Smooth muscle cell (in vitro differentiated cells): ENCODE results near the gene CERKL. TPM values are rescaled to one million over a fixed set of nuclear protein-coding genes. Genes with fewer than 3 reads are reported as not detected.

Experiments used
- DNase-seq: peaks from one replicate; lab custom pipeline; 2025; ENCODE audit not compliant: unreplicated experiment; lab: John Stamatoyannopoulos, UW
- H2AFZ ChIP-seq: fragments of 200-600 bp; sonication (generic); 2 replicates; pipeline ENCODE4 v1.6.0; 2016; ENCODE audit warnings: antibody characterized with exemption, low read depth, mild to moderate bottlenecking
- H3F3A ChIP-seq: fragments of 200-600 bp; sonication (generic); 2 replicates; pipeline ENCODE4 v1.6.0; 2017; ENCODE audit warnings: antibody characterized with exemption, low read depth
- H3K27ac ChIP-seq: fragments of 200-600 bp; sonication (generic); 2 replicates; pipeline ENCODE4 v1.5.1; 2016; ENCODE audit warnings: low read depth, mild to moderate bottlenecking
- H3K27me3 ChIP-seq: fragments of 200-600 bp; sonication (generic); 2 replicates; pipeline ENCODE4 v1.6.1; 2016; ENCODE audit warnings: low read depth, mild to moderate bottlenecking
- H3K36me3 ChIP-seq: fragments of 200-600 bp; sonication (generic); 2 replicates; pipeline ENCODE4 v1.5.1; 2016; ENCODE audit warnings: low read depth
- H3K4me1 ChIP-seq: fragments of 200-600 bp; sonication (generic); 2 replicates; pipeline ENCODE4 v1.5.1; 2016; ENCODE audit warnings: low read depth
- H3K4me2 ChIP-seq: fragments of 200-600 bp; sonication (generic); 2 replicates; pipeline ENCODE4 v1.6.0; 2016; ENCODE audit warnings: mild to moderate bottlenecking
- H3K4me3 ChIP-seq: fragments of 200-600 bp; sonication (generic); 2 replicates; pipeline ENCODE4 v1.5.1; 2016; ENCODE audit warnings: mild to moderate bottlenecking
- H3K79me2 ChIP-seq: fragments of 200-600 bp; sonication (generic); 2 replicates; pipeline ENCODE4 v1.6.0; 2016; ENCODE audit warnings: low read depth, mild to moderate bottlenecking
- H3K9ac ChIP-seq: fragments of 200-600 bp; sonication (generic); 2 replicates; pipeline ENCODE4 v1.6.0; 2016; ENCODE audit warnings: low read depth
- H3K9me3 ChIP-seq: fragments of 200-600 bp; sonication (generic); replicated peaks from 2 replicates; pipeline ENCODE4 v1.5.1; 2016; ENCODE audit warnings: low read depth
- H4K20me1 ChIP-seq: fragments of 200-600 bp; sonication (generic); 2 replicates; pipeline ENCODE4 v1.6.0; 2016; ENCODE audit warnings: low read depth
- WGBS: methylation state at CpG from one replicate; pipeline ENCODE4 v1.1.7; 2016; ENCODE audit warnings: low lambda C conversion rate; 5-methylcytosine and 5-hydroxymethylcytosine counted together
- polyA plus RNA-seq: library from polyadenylated mRNA; unstranded; fragments of >200 nt; fragmentation: Nextera tagmentation; extraction: Ambion mirVana; gene quantifications from 2 replicates; pipeline ENCODE4 v1.2.1, GENCODE V29; 2016
- total RNA-seq: library from RNA; depleted of rRNA; stranded (reverse); fragments of >200 nt; gene quantifications from 2 replicates; pipeline ENCODE4 v1.2.3, GENCODE V29; 2014
- TF ChIP-seq, protein P1 (sequence below): fragments of 200-600 bp; sonication (generic); IDR thresholded peaks from 2 replicates; pipeline ENCODE4 v1.5.1; 2017; ENCODE audit warnings: borderline replicate concordance, mild to moderate bottlenecking, antibody characterized with exemption; ENCODE audit not compliant: insufficient read depth, poor library complexity, severe bottlenecking

Gene CERKL
- total and polyA plus RNA-seq, 2 experiments from 2014 or later, result 1.4 TPM; not detected in 1

DNA sequence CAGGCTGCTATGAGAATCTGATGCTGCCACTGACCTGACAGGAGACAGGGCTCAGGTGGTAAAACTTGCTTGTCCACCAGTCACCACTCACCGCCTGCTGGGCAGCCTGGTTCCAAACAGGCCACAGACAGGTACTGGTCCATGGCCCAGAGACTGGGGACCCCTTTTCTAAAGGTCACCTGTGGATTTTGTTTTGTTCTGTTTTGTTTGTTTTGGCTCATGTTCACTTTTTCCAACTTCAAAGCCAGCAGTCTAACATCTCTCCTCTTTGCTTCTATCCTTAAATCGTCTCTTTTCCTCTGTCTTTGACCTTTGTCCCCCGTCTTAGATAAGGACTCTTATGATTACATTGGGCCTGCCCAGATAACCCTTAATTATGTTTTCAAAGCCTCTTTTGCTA lies 3.3 kb upstream of the CERKL start:
- H3K4me2 ChIP-seq, result no peak overlapping the region
- H2AFZ ChIP-seq, result no peak overlapping the region
- WGBS, result 71% methylated on average over 3 of the region's 3 CpGs
- H3K27ac ChIP-seq, result no peak overlapping the region
- H3K9me3 ChIP-seq, result no peaks in the 10 kb centered on the region
- no peaks in the 10 kb centered on the region for H3K4me1 ChIP-seq
- no peaks in the 10 kb centered on the region for H3F3A ChIP-seq
- H3K36me3 ChIP-seq, result no peaks in the 10 kb centered on the region
- H3K27me3 ChIP-seq, result peaks cover 64% of the 10 kb centered on the region
- no peak overlapping the region for H3K4me3 ChIP-seq
- TF ChIP-seq, protein P1, sequence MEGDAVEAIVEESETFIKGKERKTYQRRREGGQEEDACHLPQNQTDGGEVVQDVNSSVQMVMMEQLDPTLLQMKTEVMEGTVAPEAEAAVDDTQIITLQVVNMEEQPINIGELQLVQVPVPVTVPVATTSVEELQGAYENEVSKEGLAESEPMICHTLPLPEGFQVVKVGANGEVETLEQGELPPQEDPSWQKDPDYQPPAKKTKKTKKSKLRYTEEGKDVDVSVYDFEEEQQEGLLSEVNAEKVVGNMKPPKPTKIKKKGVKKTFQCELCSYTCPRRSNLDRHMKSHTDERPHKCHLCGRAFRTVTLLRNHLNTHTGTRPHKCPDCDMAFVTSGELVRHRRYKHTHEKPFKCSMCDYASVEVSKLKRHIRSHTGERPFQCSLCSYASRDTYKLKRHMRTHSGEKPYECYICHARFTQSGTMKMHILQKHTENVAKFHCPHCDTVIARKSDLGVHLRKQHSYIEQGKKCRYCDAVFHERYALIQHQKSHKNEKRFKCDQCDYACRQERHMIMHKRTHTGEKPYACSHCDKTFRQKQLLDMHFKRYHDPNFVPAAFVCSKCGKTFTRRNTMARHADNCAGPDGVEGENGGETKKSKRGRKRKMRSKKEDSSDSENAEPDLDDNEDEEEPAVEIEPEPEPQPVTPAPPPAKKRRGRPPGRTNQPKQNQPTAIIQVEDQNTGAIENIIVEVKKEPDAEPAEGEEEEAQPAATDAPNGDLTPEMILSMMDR, result no peak
- no peaks in the 10 kb centered on the region for H4K20me1 ChIP-seq
- H3K79me2 ChIP-seq, result no peaks in the 10 kb centered on the region
- H3K9ac ChIP-seq, result no peak overlapping the region
- DNase-seq, result no peak

DNA sequence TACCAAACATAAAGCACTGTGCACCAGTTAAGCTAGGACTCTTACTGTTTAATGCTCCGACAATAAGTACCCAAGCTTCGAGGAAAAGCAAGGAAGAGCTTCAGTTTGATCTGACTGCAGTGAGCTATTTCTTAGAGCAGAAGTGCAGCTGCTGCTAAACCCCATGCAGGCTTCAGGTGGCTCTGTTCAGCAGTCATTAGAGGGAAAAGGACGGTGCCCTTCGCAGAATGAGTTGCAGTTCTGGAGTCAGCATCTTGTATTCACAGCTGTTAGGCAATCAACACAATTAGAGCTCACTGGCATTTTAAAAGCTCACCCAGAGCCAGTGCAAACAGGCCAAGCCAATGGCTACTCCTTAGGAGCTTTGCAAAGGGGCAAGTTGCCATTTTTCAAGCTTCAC lies 1.5 kb upstream of the CERKL start:
- Histone ChIP-seq H3K9me3 (no peaks in the 10 kb centered on the region), H3K4me3 (no peak overlapping the region), H3K9ac (no peak overlapping the region), H4K20me1 (no peaks in the 10 kb centered on the region), H3K27me3 (peaks cover 81% of the 10 kb centered on the region), H3F3A (no peaks in the 10 kb centered on the region), H2AFZ (no peak overlapping the region), H3K4me2 (no peak overlapping the region), H3K27ac (no peak overlapping the region), H3K79me2 (no peaks in the 10 kb centered on the region), H3K36me3 (no peaks in the 10 kb centered on the region), H3K4me1 (no peaks in the 10 kb centered on the region)
- WGBS, result 53% methylated on average over 4 of the region's 4 CpGs
- TF ChIP-seq, protein P1, result no peak
- DNase-seq, result no peak

DNA sequence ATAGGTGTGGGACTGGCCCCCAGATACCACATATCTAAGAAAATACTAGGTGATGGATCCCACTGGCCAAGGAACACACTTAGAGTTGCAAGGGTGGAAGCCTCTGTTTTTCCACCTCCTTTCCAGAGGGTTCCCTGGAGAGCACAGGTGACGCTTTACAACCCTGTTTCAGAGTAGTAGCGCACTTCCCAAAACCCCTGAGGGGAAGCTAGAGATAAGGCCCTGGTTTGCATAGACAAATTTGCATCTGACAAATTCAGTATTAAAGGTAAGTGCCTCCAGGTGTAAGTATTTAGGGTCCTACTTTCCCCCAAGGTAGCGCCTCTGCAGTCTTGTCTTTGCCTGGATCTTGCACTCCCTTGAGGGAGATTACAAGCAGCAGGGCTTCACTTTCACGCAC lies 474 bp upstream of the CERKL start:
- Histone ChIP-seq H4K20me1 (no peaks in the 10 kb centered on the region), H3K4me2 (peak overlapping the region; percentile 96), H3F3A (no peaks in the 10 kb centered on the region), H3K9me3 (no peaks in the 10 kb centered on the region), H3K36me3 (no peaks in the 10 kb centered on the region), H3K9ac (no peak overlapping the region), H3K27me3 (peaks cover 89% of the 10 kb centered on the region), H2AFZ (peak overlapping the region; percentile 86), H3K27ac (no peak overlapping the region), H3K79me2 (no peaks in the 10 kb centered on the region), H3K4me3 (peak overlapping the region; percentile 65), H3K4me1 (no peaks in the 10 kb centered on the region)
- 24% methylated on average over 4 of the region's 4 CpGs for WGBS
- no peak for DNase-seq
- TF ChIP-seq, protein P1, result no peak

DNA sequence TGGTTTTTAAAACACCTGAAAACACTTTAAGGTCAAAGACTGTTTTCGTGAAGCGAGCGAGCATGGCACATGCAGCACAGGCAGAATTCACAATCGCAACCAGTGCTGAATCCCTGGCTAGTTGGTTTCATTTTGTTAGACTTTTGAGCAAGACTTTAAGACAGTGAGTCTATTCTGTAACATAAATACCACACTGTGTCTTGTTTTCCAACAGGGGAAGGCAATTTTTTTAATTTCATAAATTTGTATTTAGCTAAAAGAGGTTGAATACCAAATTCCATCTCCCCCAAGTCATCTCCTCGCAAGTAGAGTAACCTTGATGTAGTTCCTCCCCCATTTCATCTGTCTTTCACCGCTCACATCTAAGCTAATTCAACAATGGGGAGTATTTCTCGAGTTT lies 1.4 kb downstream of the CERKL start:
- Histone ChIP-seq H3K4me1 (no peaks in the 10 kb centered on the region), H3K9me3 (no peaks in the 10 kb centered on the region), H3K4me2 (peak overlapping the region; percentile 96), H3K36me3 (no peaks in the 10 kb centered on the region), H3K27me3 (peaks cover 99% of the 10 kb centered on the region), H3K9ac (no peak overlapping the region), H4K20me1 (no peaks in the 10 kb centered on the region), H3K4me3 (peak overlapping the region; percentile 65), H3F3A (no peaks in the 10 kb centered on the region), H3K27ac (no peak overlapping the region), H3K79me2 (no peaks in the 10 kb centered on the region), H2AFZ (no peak overlapping the region)
- TF ChIP-seq, protein P1, result no peak
- WGBS, result 50% methylated on average over 7 of the region's 7 CpGs
- no peak for DNase-seq
